ENCODE results near the gene CCDC73.

The CCDC73 gene

DNA sequence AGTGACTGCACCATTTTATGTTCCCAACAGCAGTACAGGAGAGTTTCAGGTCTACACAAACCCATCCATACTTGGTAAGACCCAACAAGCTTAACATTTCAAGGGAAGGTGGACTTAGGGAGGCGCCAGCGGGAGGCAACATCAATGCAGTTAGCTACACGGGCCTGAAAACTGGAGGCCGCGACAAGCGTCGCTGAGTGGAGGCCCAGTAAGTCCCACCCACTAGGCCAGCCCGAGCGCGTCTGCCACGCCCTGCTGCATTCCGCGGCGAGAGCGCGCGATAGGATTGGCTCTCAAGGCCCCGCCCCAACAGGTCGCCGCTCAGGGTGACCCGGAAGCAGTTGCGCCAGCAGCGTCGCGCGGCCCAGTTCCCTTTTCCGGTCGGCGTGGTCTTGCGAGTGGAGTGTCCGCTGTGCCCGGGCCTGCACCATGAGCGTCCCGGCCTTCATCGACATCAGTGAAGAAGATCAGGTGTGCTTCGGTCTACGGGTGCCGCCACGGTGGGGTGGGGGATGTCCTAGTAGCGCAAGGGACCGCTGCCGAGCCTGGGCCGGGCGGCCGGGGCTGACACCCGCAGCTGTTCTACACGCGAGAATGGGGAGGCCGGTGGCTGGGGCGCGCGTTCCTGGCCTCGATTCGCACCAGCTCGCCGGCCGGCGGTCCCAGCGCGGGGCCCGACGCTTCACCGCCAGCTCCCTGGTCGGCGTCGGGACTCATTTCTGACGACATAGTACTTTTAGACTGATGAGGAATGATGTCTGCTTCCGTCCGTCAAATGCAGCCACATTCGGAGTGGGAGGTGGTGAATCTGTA, 210.8 kb downstream of the CCDC73 start, which contains the start of gene EIF3M:
Gene EIF3M, plus strand, starts transcription at position 373 of the 813 bp plus-strand sequence. Its CDS starts 57 bp downstream, at position 430.
- peak; percentile 96 for DNase-seq

DNA sequence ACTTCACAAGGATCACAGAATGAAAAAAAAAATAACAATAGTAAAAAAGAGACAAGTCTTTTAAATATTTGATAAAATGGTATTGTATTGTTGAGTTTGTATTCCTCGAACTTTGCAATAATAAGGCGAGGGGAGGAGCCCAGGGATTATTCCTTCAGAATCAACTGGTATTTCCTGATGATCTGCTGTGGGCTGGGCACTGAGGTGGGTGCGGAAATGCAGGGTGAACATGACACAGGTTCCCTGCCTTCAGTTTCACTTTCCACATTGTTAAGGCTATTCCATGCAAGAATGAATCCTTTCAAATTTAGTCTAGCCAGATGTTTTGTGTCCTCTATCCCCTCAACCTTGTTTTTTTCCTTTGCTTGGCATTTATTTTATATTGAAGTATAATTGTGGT, 212.9 kb downstream of the CCDC73 start:
- DNase-seq = no peak

DNA sequence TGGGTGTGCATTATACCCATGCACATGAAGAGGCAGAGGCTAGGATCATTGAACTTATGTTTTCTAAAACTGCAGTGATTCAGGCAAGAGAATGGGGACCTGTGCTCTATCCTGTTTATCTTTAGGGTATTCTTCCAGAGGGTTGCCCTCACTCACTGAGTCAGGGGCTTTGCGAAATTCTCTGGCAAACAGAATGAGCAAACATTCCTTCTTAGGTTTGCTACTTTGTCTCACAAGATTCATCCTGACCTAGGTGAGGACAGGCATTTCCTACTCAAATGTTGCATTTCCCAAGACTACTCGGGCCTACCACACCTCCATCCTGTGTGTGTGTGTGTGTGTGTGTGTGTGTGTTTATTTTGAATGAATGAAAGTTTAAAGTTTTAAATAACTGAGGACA, 213.5 kb downstream of the CCDC73 start:
- no peak for DNase-seq

DNA sequence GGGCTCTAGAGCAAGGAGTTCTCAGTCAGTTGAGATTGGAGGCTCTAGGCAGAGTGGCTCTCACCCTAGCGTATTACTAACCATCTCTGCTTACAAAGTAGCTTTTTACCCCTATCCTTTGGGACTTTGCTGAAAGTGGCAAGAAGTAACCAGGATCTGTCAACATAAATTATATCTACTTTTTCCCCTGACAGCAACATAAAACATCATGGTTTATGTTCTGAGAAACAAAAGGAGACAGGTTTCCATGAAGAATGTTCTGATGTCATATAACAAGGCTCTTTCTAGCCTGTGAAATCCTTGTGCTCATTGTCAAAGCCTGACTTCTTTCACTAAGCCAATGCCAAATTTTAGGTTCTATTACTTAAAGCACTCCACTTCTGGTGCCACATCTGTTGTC, 218.0 kb downstream of the CCDC73 start:
- no peak for DNase-seq

DNA sequence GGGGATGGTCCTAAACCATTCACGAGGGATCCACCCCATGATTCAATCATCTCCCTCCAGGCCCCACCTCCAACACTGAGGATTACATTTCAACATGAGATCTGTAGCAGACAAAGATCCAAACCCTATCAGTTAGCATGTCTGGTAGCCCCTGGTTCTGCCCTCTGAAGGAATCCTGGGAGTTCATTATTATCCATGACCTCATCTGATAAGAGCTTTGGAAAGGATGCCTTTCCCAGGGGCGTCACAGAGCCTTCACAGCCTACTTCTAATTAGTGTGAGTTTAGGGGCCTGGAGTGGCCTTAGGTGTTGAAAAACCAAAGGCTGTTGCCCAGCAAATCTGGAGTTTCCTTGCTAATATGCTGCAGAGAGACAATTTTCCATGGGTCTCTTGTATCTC, 219.4 kb downstream of the CCDC73 start:
- DNase-seq = no peak

DNA sequence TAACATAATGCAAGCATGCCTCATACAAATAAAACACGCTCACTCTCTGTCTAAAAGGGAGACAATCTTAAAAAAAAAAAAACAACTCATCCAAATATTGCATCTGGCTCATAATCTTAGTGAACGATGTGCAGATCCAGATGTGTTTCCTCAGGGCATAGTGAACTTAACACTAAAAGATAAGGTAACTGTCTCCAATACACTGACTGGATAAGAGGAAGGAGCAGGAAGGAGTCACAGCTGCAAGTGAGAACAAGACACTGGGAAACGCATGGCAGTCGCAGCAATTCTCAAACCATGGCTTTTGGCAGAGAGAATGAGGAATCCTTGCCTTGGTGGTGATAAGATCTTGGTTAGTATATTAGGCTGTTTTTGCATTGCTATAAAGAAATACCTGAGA, 220.0 kb downstream of the CCDC73 start:
- DNase-seq = no peak

DNA sequence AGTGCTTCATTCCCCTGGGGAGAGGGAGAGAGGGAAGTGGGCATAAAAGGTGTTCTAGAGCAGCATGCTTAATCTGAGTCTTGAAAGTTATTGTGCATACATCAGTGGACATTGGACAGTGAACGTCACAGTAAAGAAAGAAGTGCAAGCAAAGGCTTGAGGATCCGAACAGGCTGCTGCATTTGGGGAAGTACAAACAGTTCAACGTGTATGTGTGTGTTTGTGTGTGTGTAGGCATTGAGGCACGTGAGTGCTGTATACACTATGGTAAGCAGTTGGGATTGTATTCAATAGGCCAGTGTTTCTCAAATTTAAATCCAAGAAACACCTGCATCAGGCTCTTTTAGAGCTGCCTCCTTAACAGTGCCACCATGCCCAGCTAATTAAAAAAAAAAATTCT, 221.2 kb downstream of the CCDC73 start:
- DNase-seq = no peak

DNA sequence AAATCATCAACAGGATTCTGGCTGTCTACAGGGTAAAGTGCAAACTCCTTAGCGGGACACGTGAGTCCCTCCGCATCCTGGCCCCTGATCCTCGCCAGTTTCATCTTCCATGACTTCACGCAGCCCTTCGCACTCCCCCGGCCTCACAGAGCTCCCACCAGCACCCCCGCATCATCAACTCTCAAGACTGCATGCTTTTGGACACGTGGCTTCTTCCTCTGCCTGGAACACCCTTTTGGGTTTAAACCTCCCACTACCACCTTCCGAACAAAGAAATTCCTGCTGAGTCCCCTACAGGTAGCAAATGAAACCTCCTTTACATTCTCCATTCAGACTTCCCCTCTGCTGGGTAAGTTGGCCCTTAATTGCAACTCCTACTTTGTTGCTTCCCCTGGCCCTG, 223.4 kb downstream of the CCDC73 start:
- DNase-seq = no peak

DNA sequence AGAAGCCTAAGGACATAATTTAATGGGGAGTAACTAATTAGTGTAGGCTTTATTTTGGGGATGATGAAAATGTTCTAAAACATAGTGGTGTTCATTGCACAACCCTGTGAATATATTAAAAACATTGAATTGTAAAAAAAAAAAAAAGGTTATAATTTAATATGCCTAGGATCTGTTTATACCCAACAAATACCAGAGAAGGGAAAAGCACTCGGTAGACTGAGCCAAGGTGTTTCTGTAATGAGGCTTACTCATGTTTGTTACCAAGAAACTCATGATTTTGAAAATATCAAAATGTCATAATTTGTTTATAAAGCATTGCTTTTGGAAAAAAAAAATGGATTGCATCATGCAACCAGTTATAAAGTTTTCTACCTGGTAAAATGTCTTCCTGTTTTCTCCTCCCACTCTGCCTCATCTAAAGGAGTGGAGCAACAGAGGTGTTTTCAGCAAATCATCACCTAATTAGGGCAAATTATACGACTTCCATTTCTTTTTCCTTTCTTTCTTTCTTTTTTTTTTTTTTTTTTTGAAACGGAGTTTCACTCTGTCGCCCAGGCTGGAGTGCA, 225.1 kb downstream of the CCDC73 start:
- DNase-seq = no peak

DNA sequence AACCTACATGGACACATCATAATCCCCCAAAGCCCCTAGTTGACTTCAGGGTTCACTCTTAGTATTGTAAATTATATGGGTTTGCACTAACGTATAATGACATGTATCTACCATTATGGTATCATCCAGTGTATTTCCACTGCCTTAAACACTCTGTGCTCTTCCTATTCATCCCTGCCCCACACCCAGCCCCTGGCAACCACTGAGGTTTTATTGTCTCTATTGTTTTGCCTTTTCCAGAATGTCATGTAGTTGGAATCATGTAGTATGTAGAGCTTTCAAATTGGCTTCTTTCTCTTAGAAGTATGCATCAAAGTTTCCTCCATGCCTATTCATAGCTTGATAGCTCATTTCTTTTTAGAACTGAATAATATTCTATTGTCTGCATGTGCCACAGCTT, 227.3 kb downstream of the CCDC73 start:
- no peak for DNase-seq

DNA sequence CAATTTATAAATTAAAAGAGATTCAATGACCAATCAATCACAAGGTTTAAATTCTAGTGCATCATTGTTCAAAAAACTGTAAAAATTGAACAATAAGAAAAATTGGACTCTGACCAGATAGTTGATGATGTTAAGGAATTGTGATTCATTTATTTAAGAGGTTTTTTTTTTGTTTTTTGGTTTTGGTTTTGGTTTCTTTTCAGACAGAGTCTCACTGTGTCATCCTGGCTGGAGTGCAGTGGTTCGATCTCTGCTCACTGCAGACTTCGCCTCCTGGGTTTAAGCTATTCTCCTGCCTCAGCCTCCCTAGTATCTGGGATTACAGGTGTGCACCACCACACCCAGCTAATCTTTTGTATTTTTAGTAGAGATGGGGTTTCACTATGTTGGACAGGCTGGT, 227.9 kb downstream of the CCDC73 start:
- DNase-seq = no peak

DNA sequence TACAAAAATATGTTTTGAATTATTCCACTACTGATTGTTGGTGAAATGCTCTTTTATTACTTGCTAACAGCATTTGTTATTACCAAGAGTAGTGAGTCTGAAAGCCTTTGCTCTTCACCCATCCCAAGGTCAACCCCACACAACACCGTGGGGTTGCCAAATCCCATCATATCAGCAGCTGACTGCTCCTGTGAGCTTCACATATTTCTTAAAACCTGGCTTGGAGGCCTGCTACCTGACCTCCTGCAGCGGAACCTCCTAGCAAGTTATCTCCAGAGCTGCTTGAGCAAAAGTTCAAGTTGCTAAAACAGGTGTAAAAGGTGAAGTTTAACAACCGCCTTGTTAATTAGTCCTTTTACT, 230.9 kb downstream of the CCDC73 start:
- DNase-seq = no peak

DNA sequence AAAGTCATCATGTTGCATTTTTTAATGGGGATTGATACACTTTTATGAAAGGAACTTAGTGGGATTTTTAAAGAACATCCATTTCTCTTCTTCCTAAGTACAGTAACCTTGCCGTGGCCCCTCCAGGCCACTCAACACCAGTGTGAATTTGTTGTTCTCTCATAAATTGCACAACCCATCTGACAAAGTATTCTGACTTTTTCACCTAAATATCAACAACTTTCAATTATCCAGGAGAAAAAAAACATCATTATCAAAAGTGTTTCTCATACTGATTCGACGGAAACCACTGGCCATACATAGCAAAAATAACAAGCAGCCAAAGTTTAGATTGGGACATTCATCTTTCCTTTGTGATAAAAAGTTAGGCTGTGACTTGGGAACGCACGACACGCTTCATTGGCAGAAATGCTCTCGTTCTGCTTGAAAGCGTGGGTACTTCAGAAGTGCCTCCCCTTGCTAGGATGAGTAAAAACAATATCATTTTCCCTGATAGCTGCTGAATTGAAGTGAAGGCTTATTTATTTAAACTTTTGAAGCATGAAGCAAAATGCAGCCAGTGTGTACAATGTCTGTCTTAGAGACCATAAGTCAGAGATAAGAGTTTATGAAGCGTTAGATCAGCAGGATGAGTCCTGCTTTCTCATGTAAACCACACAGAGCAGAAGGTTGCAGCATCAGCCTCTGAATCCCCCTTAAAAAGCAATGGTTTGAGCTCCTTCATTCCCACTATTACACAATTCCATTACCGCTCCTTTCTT, 231.4 kb downstream of the CCDC73 start:
- no peak for DNase-seq

DNA sequence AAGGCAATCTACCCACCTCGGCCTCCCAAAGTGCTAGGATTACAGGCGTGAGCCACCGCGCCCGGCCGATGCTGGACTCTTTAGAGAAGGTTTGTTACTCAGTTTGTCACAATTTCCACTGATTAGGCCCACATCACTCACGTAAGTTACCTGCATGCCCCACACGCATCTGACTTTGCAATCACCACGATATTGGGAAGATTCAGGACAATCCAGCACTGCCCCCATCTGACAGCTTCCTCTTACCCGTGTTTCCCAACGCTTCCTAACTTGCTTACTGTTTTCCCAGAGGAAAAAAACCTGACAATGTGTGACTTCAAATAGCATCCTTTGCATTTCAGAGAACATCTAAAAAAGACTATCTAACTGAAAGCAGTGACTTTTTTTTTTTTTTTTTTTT, 232.6 kb downstream of the CCDC73 start:
- no peak for DNase-seq

DNA sequence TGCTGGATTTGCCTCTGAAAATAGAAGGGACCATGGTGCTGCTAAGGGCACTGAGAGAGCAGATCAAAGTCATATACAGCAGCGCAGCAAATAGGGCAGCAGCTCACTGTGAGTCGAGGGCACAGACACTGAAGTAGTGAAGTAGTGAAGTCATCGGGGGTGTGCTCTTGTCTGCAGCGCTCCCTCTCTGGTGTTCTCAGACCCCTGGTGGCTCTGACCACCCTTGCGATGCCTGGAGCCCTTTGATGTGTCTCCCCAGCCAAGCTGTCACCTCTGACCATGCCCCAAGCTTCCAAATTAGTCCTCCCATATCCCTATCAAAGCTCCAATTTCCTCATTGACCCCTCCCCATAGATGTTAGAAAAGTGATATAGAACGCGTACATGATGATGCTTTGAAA, 238.6 kb downstream of the CCDC73 start:
- no peak for DNase-seq

DNA sequence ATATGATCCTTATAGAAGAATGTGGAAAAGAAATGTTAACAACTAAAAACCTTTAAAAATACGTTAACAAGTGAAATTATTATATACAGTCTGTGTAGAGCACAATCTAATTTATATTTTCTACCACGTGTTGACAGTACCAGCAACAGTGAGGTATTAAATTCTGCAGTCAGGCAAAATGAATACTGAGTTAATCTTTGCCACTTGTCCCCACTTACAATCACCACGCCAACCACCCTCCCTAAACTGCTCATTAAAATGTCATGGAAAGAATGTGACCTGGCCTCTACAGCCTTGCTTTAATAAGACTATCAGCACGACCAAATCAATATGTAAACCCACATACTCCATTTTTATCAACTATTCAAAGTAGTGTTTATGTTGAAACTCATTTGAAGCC, 239.4 kb downstream of the CCDC73 start:
- DNase-seq = no peak
